B cell (primary cell): ENCODE results near the gene OR56A3. TPM values are rescaled to one million over a fixed set of nuclear protein-coding genes. Genes with fewer than 3 reads are reported as not detected.

ENCODE experiments used
- ATAC-seq: fragments of 200-7000 bp; cut with Tn5 transposase; one replicate; pipeline ENCODE4 v1.10.0; 2021; ENCODE audit warnings: low read depth, mild to moderate bottlenecking, moderate number of reproducible peaks, moderate library complexity
- CTCF ChIA-PET: fragments of 350-600 bp; sonication (Branson Sonifier 250); formaldehyde crosslinking; loops from one replicate; lab custom pipeline; 2021; ENCODE audit warnings: antibody characterized with exemption, inconsistent platforms; lab: Charles Lee
- POLR2A ChIA-PET: fragments of 350-600 bp; sonication (Branson Sonifier 250); formaldehyde crosslinking; loops from one replicate; lab custom pipeline; 2021; ENCODE audit warnings: antibody characterized with exemption; lab: Charles Lee
- DNase-seq: peaks from one replicate; pipeline ENCODE4 v3.0.0; 2013
- H2AFZ ChIP-seq: 2 replicates; pipeline ENCODE4 v1.6.1; 2012; ENCODE audit warnings: mild to moderate bottlenecking, low read depth, low read length; ENCODE audit not compliant: insufficient read depth, poor library complexity, severe bottlenecking
- H3K27ac ChIP-seq, 2 donors: 1 replicate in 1 of 2; 2 replicates in 1 of 2; pipeline ENCODE4 v1.5.1; 2012 to 2013; ENCODE audit warnings: low read length in 2 of 2, mild to moderate bottlenecking in 2 of 2, moderate library complexity in 1 of 2
- H3K27me3 ChIP-seq, 4 experiments: fragments of 200-600 bp in 1 of 4; sonication (generic) in 1 of 4; replicated peaks in 1 of 4; 1 replicate in 2 of 4; 2 replicates in 2 of 4; pipeline versions ENCODE4 v1.6.1 to v1.7.0; 2013 to 2016; ENCODE audit warnings: low read length in 3 of 4, mild to moderate bottlenecking in 2 of 4, mixed read lengths in 1 of 4, moderate library complexity in 1 of 4; ENCODE audit not compliant: insufficient read depth in 4 of 4, control insufficient read depth in 3 of 4; ENCODE audit errors: control extremely low read depth in 1 of 4
- H3K36me3 ChIP-seq, 2 experiments: replicated peaks in 1 of 2; 1 replicate in 1 of 2; 2 replicates in 1 of 2; pipeline versions ENCODE4 v1.6.1 to v1.7.1; 2013; ENCODE audit warnings: low read length in 1 of 2; ENCODE audit not compliant: insufficient read depth in 2 of 2, control insufficient read depth in 1 of 2; ENCODE audit errors: control extremely low read depth in 1 of 2, extremely low read depth in 1 of 2
- H3K4me1 ChIP-seq, 2 donors: fragments of 200-600 bp in 1 of 2; sonication (generic) in 1 of 2; 1 replicate in 1 of 2; 2 replicates in 1 of 2; pipeline versions ENCODE4 v1.5.1 to v1.6.1; 2013 to 2017; ENCODE audit warnings: low read length in 2 of 2; ENCODE audit not compliant: control insufficient read depth in 2 of 2, insufficient read depth in 2 of 2
- H3K4me2 ChIP-seq: replicated peaks from 2 replicates; pipeline ENCODE3; 2012; ENCODE audit warnings: mild to moderate bottlenecking, low read depth, low read length; ENCODE audit not compliant: poor library complexity, severe bottlenecking
- H3K4me3 ChIP-seq, 5 experiments: fragments of 200-600 bp in 1 of 5; sonication (generic) in 1 of 5; 1 replicate in 3 of 5; 2 replicates in 2 of 5; pipeline versions ENCODE4 v1.5.1 to v1.7.0; 2011 to 2016; ENCODE audit warnings: low read length in 4 of 5, mild to moderate bottlenecking in 4 of 5, low read depth in 2 of 5, control low read depth in 1 of 5, moderate library complexity in 1 of 5; ENCODE audit not compliant: insufficient read depth in 1 of 5; ENCODE audit errors: control extremely low read depth in 1 of 5, extremely low read depth in 1 of 5
- H3K79me2 ChIP-seq: fragments of 200-600 bp; sonication (generic); one replicate; pipeline ENCODE4 v1.6.0; 2016; ENCODE audit warnings: low read length; ENCODE audit not compliant: control insufficient read depth, insufficient read depth
- H3K9ac ChIP-seq: fragments of 200-600 bp; sonication (generic); 2 replicates; pipeline ENCODE4 v1.6.1; 2017; ENCODE audit warnings: mild to moderate bottlenecking, low read length, moderate library complexity
- H3K9me3 ChIP-seq, 3 donors: one replicate each; pipeline versions ENCODE4 v1.6.1 to v1.7.1; 2013; ENCODE audit warnings: low read length in 2 of 3; ENCODE audit not compliant: control insufficient read depth in 2 of 3, insufficient read depth in 1 of 3; ENCODE audit errors: control extremely low read depth in 1 of 3
- H4K20me1 ChIP-seq: 2 replicates; pipeline ENCODE4 v1.6.0; 2012; ENCODE audit warnings: mild to moderate bottlenecking, low read length; ENCODE audit not compliant: insufficient read depth, control insufficient read depth, poor library complexity, severe bottlenecking
- H3K27ac Mint-ChIP-seq: one replicate; pipeline ENCODE4 v1.8.0; 2021; ENCODE audit warnings: mixed read lengths
- H3K27me3 Mint-ChIP-seq: one replicate; pipeline ENCODE4 v1.8.0; 2021; ENCODE audit warnings: mixed read lengths
- H3K4me1 Mint-ChIP-seq: one replicate; pipeline ENCODE4 v1.8.0; 2021; ENCODE audit warnings: mixed read lengths
- H3K4me3 Mint-ChIP-seq: one replicate; pipeline ENCODE4 v1.8.0; 2021; ENCODE audit warnings: mixed read lengths
- H3K9me3 Mint-ChIP-seq: one replicate; pipeline ENCODE4 v1.8.0; 2022; ENCODE audit warnings: mixed read lengths; ENCODE audit not compliant: insufficient read depth
- CTCF ChIP-seq: fragments of 200-600 bp; IDR thresholded peaks from one replicate; pipeline ENCODE4 v1.8.0; 2022; ENCODE audit warnings: antibody characterized with exemption, mild to moderate bottlenecking
- EZH2 ChIP-seq: IDR thresholded peaks from 2 replicates; pipeline ENCODE4 v1.6.1; 2012; ENCODE audit warnings: borderline replicate concordance, low read depth, mild to moderate bottlenecking, moderate library complexity, low read length; ENCODE audit not compliant: insufficient read depth, poor library complexity, severe bottlenecking
- WGBS: methylation state at CpG from one replicate; pipeline ENCODE4 v1.1.5; 2013; ENCODE audit warnings: missing lambda C conversion rate; ENCODE audit not compliant: insufficient coverage; 5-methylcytosine and 5-hydroxymethylcytosine counted together
- intact Hi-C: fragments of 100-400 bp; cut with micrococcal nuclease; formaldehyde crosslinking; loops from one replicate; pipeline ENCODE4 v1.10.0; 2022
- polyA plus RNA-seq: library from polyadenylated mRNA; depleted of rRNA; stranded (reverse); fragments of >200 nt; gene quantifications from 2 replicates; pipeline ENCODE4 v1.2.3, GENCODE V29; 2012
- total RNA-seq, 2 donors: library from RNA; stranded (reverse); fragments of 120-200 nt in 1 of 2; gene quantifications; 1 replicate in 1 of 2; 2 replicates in 1 of 2; pipeline versions ENCODE4 v1.2.3 to v1.2.4, GENCODE V29; 2013 to 2022

OR56A3 gene
- total and polyA plus RNA-seq, 2 donors (not counting 1 experiment from before 2014, with no cell fraction given), result not detected

GRCh38 chr11:5899534-5899933, 42.5 kb upstream of the OR56A3 start:
- 85% methylated on average over 2 of the region's 2 CpGs for WGBS
- no peaks in the 10 kb centered on the region for H3K9me3 Mint-ChIP-seq
- no peak for ATAC-seq
- H3K4me3 Mint-ChIP-seq, result no peak overlapping the region
- intact Hi-C loops, result loop anchor here (10.0 kb wide), 1 partner anchor 295 kb away; no protein-coding TSS in a partner anchor
- Histone ChIP-seq H4K20me1 (no peaks in the 10 kb centered on the region), H3K4me3 (no peak overlapping the region), H3K9ac (no peak overlapping the region), H3K4me2 (no peak overlapping the region), H3K9me3 (peaks cover 0 to 2% (median 0%) of the 10 kb centered on the region in 3 donors), H3K4me1 (no peaks in the 10 kb centered on the region), H3K79me2 (no peaks in the 10 kb centered on the region), H3K27ac (no peak overlapping the region), H3K36me3 (no peaks in the 10 kb centered on the region), H3K27me3 (peaks cover 0 to 5% (median 0%) of the 10 kb centered on the region in 4 experiments), H2AFZ (no peak overlapping the region)
- no peak for DNase-seq
- no peaks in the 10 kb centered on the region for H3K27me3 Mint-ChIP-seq
- ChIA-PET CTCF (no interaction called here), POLR2A (no interaction called here)
- no peaks in the 10 kb centered on the region for H3K4me1 Mint-ChIP-seq
- H3K27ac Mint-ChIP-seq, result no peak overlapping the region
- TF ChIP-seq EZH2, result no peak
- no peak for TF ChIP-seq CTCF

DNA sequence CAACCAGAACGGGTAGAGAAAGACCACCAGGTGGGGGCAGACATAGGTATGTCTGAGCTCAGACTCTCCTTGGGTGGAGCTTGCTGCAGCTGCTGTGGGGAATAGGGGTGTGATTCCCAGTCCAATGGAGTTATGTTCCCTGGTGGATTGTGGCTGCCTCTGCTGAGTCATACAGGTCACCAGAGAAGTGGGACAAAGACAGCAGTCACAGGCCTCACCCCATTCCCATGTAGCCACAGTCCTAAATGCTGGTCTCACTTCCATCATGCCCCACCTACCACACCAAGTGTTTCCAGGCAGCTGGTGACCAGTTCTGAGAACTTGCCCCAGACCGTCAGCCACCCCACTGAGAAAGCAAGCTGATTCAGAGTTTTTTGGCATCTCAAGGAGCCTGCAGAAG, 31.5 kb upstream of the OR56A3 start:
- intact Hi-C loops, result no loop called here
- POLR2A ChIA-PET, result no interaction called here
- WGBS, result 90% methylated on average over 2 of the region's 2 CpGs

More for the DNA sequence above, 31.5 kb upstream of the OR56A3 start:
- Histone ChIP-seq H2AFZ (no peak overlapping the region), H4K20me1 (no peaks in the 10 kb centered on the region), H3K27me3 (peaks cover 0 to 3% (median 0%) of the 10 kb centered on the region in 4 experiments), H3K36me3 (no peaks in the 10 kb centered on the region), H3K9ac (no peak overlapping the region), H3K4me3 (no peak overlapping the region), H3K79me2 (no peaks in the 10 kb centered on the region), H3K4me2 (no peak overlapping the region), H3K9me3 (peaks cover 0 to 6% (median 0%) of the 10 kb centered on the region in 3 donors), H3K27ac (no peak overlapping the region), H3K4me1 (no peaks in the 10 kb centered on the region)
- H3K4me1 Mint-ChIP-seq, result no peaks in the 10 kb centered on the region
- no peak overlapping the region for H3K27ac Mint-ChIP-seq
- peaks cover 33% of the 10 kb centered on the region for H3K27me3 Mint-ChIP-seq
- DNase-seq (no peak), ATAC-seq (no peak)
- H3K4me3 Mint-ChIP-seq, result no peak overlapping the region
- CTCF ChIA-PET, result no interaction called here
- H3K9me3 Mint-ChIP-seq, result no peaks in the 10 kb centered on the region
- no peak for TF ChIP-seq EZH2
- no peak for TF ChIP-seq CTCF
